Neural cell (in vitro differentiated cells): ENCODE results near the gene GRID1. TPM values are rescaled to one million over a fixed set of nuclear protein-coding genes. Genes with fewer than 3 reads are reported as not detected.

Experiments used
- H2AFZ ChIP-seq: fragments of 200-600, 300-800 bp; sonication (generic), shearing (Covaris generic); 2 replicates; pipeline ENCODE4 v1.6.0; 2014; ENCODE audit warnings: low read depth, mild to moderate bottlenecking, antibody characterized with exemption, low read length, moderate library complexity
- H3F3A ChIP-seq: fragments of 200-600 bp; shearing (Covaris generic); 2 replicates; pipeline ENCODE4 v1.6.1; 2016; ENCODE audit warnings: mild to moderate bottlenecking, moderate library complexity, mixed read lengths, antibody characterized with exemption, low read length; ENCODE audit not compliant: insufficient read depth, poor library complexity, severe bottlenecking
- H3K27ac ChIP-seq: fragments of 200-600, 300-800 bp; sonication (generic), shearing (Covaris generic); 2 replicates; pipeline ENCODE4 v1.5.1; 2014; ENCODE audit warnings: mild to moderate bottlenecking, low read length, moderate library complexity
- H3K27me3 ChIP-seq: fragments of 300-800, 200-600 bp; sonication (generic), shearing (Covaris generic); 2 replicates; pipeline ENCODE4 v1.6.0; 2014; ENCODE audit warnings: mild to moderate bottlenecking, low read depth, low read length, moderate library complexity; ENCODE audit not compliant: insufficient read depth
- H3K36me3 ChIP-seq: fragments of 300-800, 200-600 bp; sonication (generic), shearing (Covaris generic); 2 replicates; pipeline ENCODE4 v1.5.1; 2014; ENCODE audit warnings: mild to moderate bottlenecking, antibody characterized with exemption, low read length, moderate library complexity; ENCODE audit not compliant: insufficient read depth
- H3K4me2 ChIP-seq: fragments of 300-800, 200-600 bp; sonication (generic), shearing (Covaris generic); 2 replicates; pipeline ENCODE4 v1.6.0; 2014; ENCODE audit warnings: mild to moderate bottlenecking, low read length
- H3K4me3 ChIP-seq: fragments of 300-800, 200-600 bp; sonication (generic), shearing (Covaris generic); 2 replicates; pipeline ENCODE4 v1.5.1; 2014; ENCODE audit warnings: mild to moderate bottlenecking, low read length, moderate library complexity
- H3K79me2 ChIP-seq: fragments of 200-600 bp; shearing (Covaris generic); replicated peaks from 2 replicates; pipeline ENCODE4 v1.6.0; 2014; ENCODE audit warnings: mild to moderate bottlenecking, low read length, moderate library complexity; ENCODE audit not compliant: insufficient read depth
- H3K9ac ChIP-seq: fragments of 300-800, 200-600 bp; sonication (generic), shearing (Covaris generic); 2 replicates; pipeline ENCODE4 v1.6.1; 2016; ENCODE audit warnings: mild to moderate bottlenecking, low read length, mixed read lengths
- H3K9me2 ChIP-seq: fragments of 200-600 bp; shearing (Covaris generic); 2 replicates; pipeline ENCODE4 v1.6.1; 2016; ENCODE audit warnings: mild to moderate bottlenecking, low read length, mixed read lengths; ENCODE audit not compliant: insufficient read depth
- H3K9me3 ChIP-seq: fragments of 200-600, 300-800 bp; sonication (generic), shearing (Covaris generic); 2 replicates; pipeline ENCODE4 v1.6.1; 2016; ENCODE audit warnings: mild to moderate bottlenecking, mixed run types, low read length, moderate library complexity, mixed read lengths
- H4K20me1 ChIP-seq: fragments of 200-600 bp; shearing (Covaris generic); 2 replicates; pipeline ENCODE4 v1.6.1; 2016; ENCODE audit warnings: mild to moderate bottlenecking, mixed run types; ENCODE audit not compliant: insufficient read depth
- CTCF ChIP-seq: fragments of 450-650 bp; IDR thresholded peaks from 2 replicates; pipeline ENCODE4 v1.5.1; 2014; ENCODE audit warnings: antibody characterized with exemption, mild to moderate bottlenecking, moderate library complexity; ENCODE audit not compliant: poor library complexity, severe bottlenecking
- EP300 ChIP-seq: fragments of 450-650 bp; conservative IDR thresholded peaks from 2 replicates; pipeline ENCODE4 v1.6.1; 2014; ENCODE audit warnings: antibody characterized with exemption, mild to moderate bottlenecking, moderate library complexity; ENCODE audit not compliant: poor library complexity, severe bottlenecking
- EZH2 ChIP-seq: fragments of 200-600, 300-800 bp; shearing (Covaris generic), sonication (generic); IDR thresholded peaks from 2 replicates; pipeline ENCODE4 v1.6.1; 2014; ENCODE audit warnings: antibody characterized with exemption, low read length, borderline replicate concordance, mild to moderate bottlenecking; ENCODE audit not compliant: insufficient read depth, poor library complexity, severe bottlenecking
- MXI1 ChIP-seq: fragments of 450-650 bp; conservative IDR thresholded peaks from 2 replicates; pipeline ENCODE4 v1.6.1; 2014; ENCODE audit warnings: antibody characterized with exemption, mild to moderate bottlenecking; ENCODE audit not compliant: poor library complexity, severe bottlenecking
- POLR2AphosphoS5 ChIP-seq: IDR thresholded peaks from 2 replicates; pipeline ENCODE4 v1.6.1; 2012
- RAD21 ChIP-seq: fragments of 450-650 bp; conservative IDR thresholded peaks from 2 replicates; pipeline ENCODE4 v1.6.1; 2014; ENCODE audit warnings: antibody characterized with exemption, mild to moderate bottlenecking, moderate library complexity
- REST ChIP-seq: IDR thresholded peaks from 2 replicates; pipeline ENCODE4 v1.6.1; 2012; ENCODE audit warnings: borderline replicate concordance
- SMC3 ChIP-seq: fragments of 450-650 bp; conservative IDR thresholded peaks from 2 replicates; pipeline ENCODE4 v1.6.1; 2014; ENCODE audit warnings: antibody characterized with exemption, mild to moderate bottlenecking, moderate library complexity; ENCODE audit not compliant: poor library complexity
- polyA plus RNA-seq: library from polyadenylated mRNA; depleted of rRNA; stranded (reverse); fragments of >200 nt; gene quantifications from 2 replicates; pipeline ENCODE4 v1.2.3, GENCODE V29; 2014

The GRID1 gene
- polyA plus RNA-seq, 1 donor from 2014 or later, result 7.3 TPM

- Histone ChIP-seq H3K9ac (no peak overlapping the region), H3K36me3 (no peaks in the 10 kb centered on the region), H4K20me1 (no peaks in the 10 kb centered on the region), H3K27me3 (no peaks in the 10 kb centered on the region), H3F3A (no peaks in the 10 kb centered on the region), H3K4me2 (no peak overlapping the region), H3K4me3 (no peak overlapping the region), H3K79me2 (no peaks in the 10 kb centered on the region), H2AFZ (no peak overlapping the region), H3K27ac (no peak overlapping the region), H3K9me2 (no peaks in the 10 kb centered on the region), H3K9me3 (no peaks in the 10 kb centered on the region)
- no peak for TF ChIP-seq RAD21
- TF ChIP-seq POLR2AphosphoS5, result no peak
- TF ChIP-seq SMC3, result no peak
- no peak for TF ChIP-seq REST
Measured at GRCh38 chr10:86042161-86042560, 324.4 kb downstream of the GRID1 start.

GRCh38 chr10:86041116-86041515, 325.5 kb downstream of the GRID1 start:
- no peak overlapping the region for H3K4me3 ChIP-seq

More at GRCh38 chr10:86041116-86041515, 325.5 kb downstream of the GRID1 start:
- no peaks in the 10 kb centered on the region for H3K9me2 ChIP-seq
- no peaks in the 10 kb centered on the region for H3F3A ChIP-seq
- no peak overlapping the region for H3K27ac ChIP-seq
- TF ChIP-seq EP300 (no peak), SMC3 (no peak), MXI1 (no peak), RAD21 (no peak), POLR2AphosphoS5 (no peak), CTCF (no peak), REST (no peak), EZH2 (no peak)
- H4K20me1 ChIP-seq, result no peaks in the 10 kb centered on the region
- no peaks in the 10 kb centered on the region for H3K27me3 ChIP-seq
- H2AFZ ChIP-seq, result no peak overlapping the region
- H3K9ac ChIP-seq, result no peak overlapping the region
- H3K9me3 ChIP-seq, result no peaks in the 10 kb centered on the region
- H3K79me2 ChIP-seq, result no peaks in the 10 kb centered on the region
- no peak overlapping the region for H3K4me2 ChIP-seq
- H3K36me3 ChIP-seq, result no peaks in the 10 kb centered on the region
